HEK293 (cell line): ENCODE results near the gene CIROP.

Experiments used
- CTCF ChIA-PET: fragments of 350-600 bp; formaldehyde crosslinking; extraction: SDS; loops from one replicate; lab custom pipeline; 2021; ENCODE audit warnings: antibody characterized with exemption; lab: Yijun Ruan, JAX
- POLR2A ChIA-PET: fragments of 300-600 bp; formaldehyde crosslinking; extraction: SDS; loops from one replicate; lab custom pipeline; 2020; ENCODE audit warnings: antibody characterized with exemption, inconsistent platforms; lab: Yijun Ruan, JAX
- H3K27ac ChIP-seq: fragments of 200-500 bp; sonication (Bioruptor generic); 2 replicates; pipeline ENCODE4 v1.5.1; 2014; ENCODE audit warnings: low read depth, low read length, control low read depth, inconsistent platforms; ENCODE audit errors: extremely low read depth
- H3K36me3 ChIP-seq, 2 experiments: fragments of 200-500 bp in 1 of 2; sonication (Bioruptor generic) in 1 of 2; 1 replicate in 1 of 2; 2 replicates in 1 of 2; pipeline ENCODE4 v1.5.1; 2014 to 2017; ENCODE audit warnings: inconsistent platforms in 2 of 2, low read length in 2 of 2; ENCODE audit not compliant: control insufficient read depth in 2 of 2, insufficient read depth in 1 of 2
- H3K4me1 ChIP-seq: fragments of 200-500 bp; sonication (Bioruptor generic); 2 replicates; pipeline ENCODE4 v1.5.1; 2014; ENCODE audit warnings: mild to moderate bottlenecking, low read length, inconsistent platforms; ENCODE audit not compliant: control insufficient read depth, insufficient read depth
- H3K4me3 ChIP-seq: 2 replicates; pipeline ENCODE4 v1.5.1; 2011; ENCODE audit warnings: low read depth, mild to moderate bottlenecking, control low read depth, low read length, moderate library complexity
- H3K9me3 ChIP-seq: fragments of 200-500 bp; sonication (Bioruptor generic); 2 replicates; pipeline ENCODE4 v1.5.1; 2014; ENCODE audit warnings: low read depth, low read length, inconsistent platforms; ENCODE audit not compliant: control insufficient read depth, insufficient read depth
- IKZF3 ChIP-seq: fragments of 450-650 bp; IDR thresholded peaks from 2 replicates; pipeline ENCODE4 v1.5.0; 2018; ENCODE audit warnings: missing biosample characterization, mild to moderate bottlenecking, missing genetic modification characterization, moderate library complexity
- KLF10 ChIP-seq: fragments of 450-650 bp; IDR thresholded peaks from 2 replicates; pipeline ENCODE4 v1.5.1; 2018; ENCODE audit warnings: missing biosample characterization, mild to moderate bottlenecking, missing genetic modification characterization
- KLF8 ChIP-seq: fragments of 450-650 bp; formaldehyde crosslinking; IDR thresholded peaks from 2 replicates; pipeline ENCODE4 v1.5.1; 2016; ENCODE audit warnings: missing biosample characterization, missing genetic modification characterization
- MYNN ChIP-seq: fragments of 450-650 bp; formaldehyde crosslinking; IDR thresholded peaks from 2 replicates; pipeline ENCODE4 v1.5.1; 2016; ENCODE audit warnings: missing biosample characterization, missing genetic modification characterization, borderline replicate concordance
- OSR2 ChIP-seq: fragments of 450-650 bp; formaldehyde crosslinking; IDR thresholded peaks from 2 replicates; pipeline ENCODE4 v1.5.1; 2016; ENCODE audit warnings: missing biosample characterization, missing genetic modification characterization
- REPIN1 ChIP-seq: fragments of 450-650 bp; formaldehyde crosslinking; IDR thresholded peaks from 2 replicates; pipeline ENCODE4 v1.5.1; 2017; ENCODE audit warnings: missing biosample characterization, missing genetic modification characterization, low read depth
- ZNF114 ChIP-seq: fragments of 450-650 bp; formaldehyde crosslinking; IDR thresholded peaks from 2 replicates; pipeline ENCODE4 v1.5.0; 2017; ENCODE audit warnings: missing biosample characterization, missing genetic modification characterization
- ZNF350 ChIP-seq: fragments of 450-650 bp; formaldehyde crosslinking; IDR thresholded peaks from 2 replicates; pipeline ENCODE4 v1.5.0; 2017; ENCODE audit warnings: missing biosample characterization, mild to moderate bottlenecking, missing genetic modification characterization
- ZNF354C ChIP-seq: fragments of 450-650 bp; formaldehyde crosslinking; IDR thresholded peaks from 2 replicates; pipeline ENCODE4 v1.5.1; 2016; ENCODE audit warnings: missing biosample characterization, missing genetic modification characterization, low read depth, borderline replicate concordance
- ZNF510 ChIP-seq: fragments of 450-650 bp; formaldehyde crosslinking; IDR thresholded peaks from 2 replicates; pipeline ENCODE4 v1.5.1; 2018; ENCODE audit warnings: mild to moderate bottlenecking, missing genetic modification characterization, missing biosample characterization; ENCODE audit not compliant: insufficient replicate concordance
- ZNF529 ChIP-seq: fragments of 450-650 bp; formaldehyde crosslinking; IDR thresholded peaks from 2 replicates; pipeline ENCODE4 v1.5.1; 2017; ENCODE audit warnings: missing genetic modification characterization, missing biosample characterization; ENCODE audit not compliant: insufficient replicate concordance
- ZNF654 ChIP-seq: fragments of 450-650 bp; formaldehyde crosslinking; IDR thresholded peaks from 2 replicates; pipeline ENCODE4 v1.5.1; 2016; ENCODE audit warnings: low read depth, missing biosample characterization, missing genetic modification characterization
- ZNF707 ChIP-seq: fragments of 450-650 bp; formaldehyde crosslinking; IDR thresholded peaks from 2 replicates; pipeline ENCODE4 v1.5.1; 2016; ENCODE audit warnings: missing biosample characterization, missing genetic modification characterization
- ZNF76 ChIP-seq: fragments of 450-650 bp; formaldehyde crosslinking; IDR thresholded peaks from 2 replicates; pipeline ENCODE4; 2016; ENCODE audit warnings: low read depth, missing biosample characterization, missing genetic modification characterization, borderline replicate concordance
- ZSCAN4 ChIP-seq: fragments of 450-650 bp; formaldehyde crosslinking; IDR thresholded peaks from 2 replicates; pipeline ENCODE4 v1.5.1; 2017; ENCODE audit warnings: missing biosample characterization, missing genetic modification characterization
- ZXDB ChIP-seq: fragments of 450-650 bp; formaldehyde crosslinking; IDR thresholded peaks from 2 replicates; pipeline ENCODE4 v1.5.1; 2016; ENCODE audit warnings: missing biosample characterization, missing genetic modification characterization
- TF ChIP-seq, protein P1 (sequence below): fragments of 450-650 bp; IDR thresholded peaks from 2 replicates; pipeline ENCODE4 v1.5.1; 2018; ENCODE audit warnings: missing biosample characterization, mild to moderate bottlenecking, missing genetic modification characterization
- TF ChIP-seq, protein P2 (sequence below): fragments of 450-650 bp; formaldehyde crosslinking; IDR thresholded peaks from 2 replicates; pipeline ENCODE4; 2016; ENCODE audit warnings: missing biosample characterization, missing genetic modification characterization
- TF ChIP-seq, protein P3 (sequence below): fragments of 450-650 bp; formaldehyde crosslinking; IDR thresholded peaks from 2 replicates; pipeline ENCODE4 v1.5.1; 2017; ENCODE audit warnings: missing biosample characterization, missing genetic modification characterization
- TF ChIP-seq, protein P4 (sequence below): fragments of 450-650 bp; formaldehyde crosslinking; IDR thresholded peaks from 2 replicates; pipeline ENCODE4 v1.5.1; 2016; ENCODE audit warnings: missing biosample characterization, missing genetic modification characterization

CIROP gene

GRCh38 chr14:23077962-23078361 lies 26.8 kb downstream of the CIROP start:
- CTCF ChIA-PET, result interaction anchor here (0.6 to 4.3 kb wide), 19 partner anchors 9 to 388 kb away, joined by 3 to 44 read pairs (median 10); partner anchors contain the start of genes ACIN1 and C14orf119
- H3K4me1 ChIP-seq, result no peaks in the 10 kb centered on the region
- no peaks in the 10 kb centered on the region for H3K9me3 ChIP-seq
- H3K27ac ChIP-seq, result no peak overlapping the region
- POLR2A ChIA-PET, result interaction anchor here (1.6 to 2.5 kb wide), 2 partner anchors 11 to 17 kb away, joined by 3 to 15 read pairs; partner anchors contain the start of genes ACIN1 and C14orf119
- TF ChIP-seq ZNF354C (no peak), ZXDB (tag by site-specific recombination) (no peak), KLF10 (tag by site-specific recombination) (no peak), OSR2 (tag by site-specific recombination) (no peak)
- TF ChIP-seq, protein P1, sequence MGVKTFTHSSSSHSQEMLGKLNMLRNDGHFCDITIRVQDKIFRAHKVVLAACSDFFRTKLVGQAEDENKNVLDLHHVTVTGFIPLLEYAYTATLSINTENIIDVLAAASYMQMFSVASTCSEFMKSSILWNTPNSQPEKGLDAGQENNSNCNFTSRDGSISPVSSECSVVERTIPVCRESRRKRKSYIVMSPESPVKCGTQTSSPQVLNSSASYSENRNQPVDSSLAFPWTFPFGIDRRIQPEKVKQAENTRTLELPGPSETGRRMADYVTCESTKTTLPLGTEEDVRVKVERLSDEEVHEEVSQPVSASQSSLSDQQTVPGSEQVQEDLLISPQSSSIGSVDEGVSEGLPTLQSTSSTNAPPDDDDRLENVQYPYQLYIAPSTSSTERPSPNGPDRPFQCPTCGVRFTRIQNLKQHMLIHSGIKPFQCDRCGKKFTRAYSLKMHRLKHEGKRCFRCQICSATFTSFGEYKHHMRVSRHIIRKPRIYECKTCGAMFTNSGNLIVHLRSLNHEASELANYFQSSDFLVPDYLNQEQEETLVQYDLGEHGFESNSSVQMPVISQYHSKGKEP (tag by site-specific recombination), result no peak
- H3K36me3 ChIP-seq, result peaks cover 53 to 85% of the 10 kb centered on the region in 2 experiments
- H3K4me3 ChIP-seq, result no peak overlapping the region

DNA sequence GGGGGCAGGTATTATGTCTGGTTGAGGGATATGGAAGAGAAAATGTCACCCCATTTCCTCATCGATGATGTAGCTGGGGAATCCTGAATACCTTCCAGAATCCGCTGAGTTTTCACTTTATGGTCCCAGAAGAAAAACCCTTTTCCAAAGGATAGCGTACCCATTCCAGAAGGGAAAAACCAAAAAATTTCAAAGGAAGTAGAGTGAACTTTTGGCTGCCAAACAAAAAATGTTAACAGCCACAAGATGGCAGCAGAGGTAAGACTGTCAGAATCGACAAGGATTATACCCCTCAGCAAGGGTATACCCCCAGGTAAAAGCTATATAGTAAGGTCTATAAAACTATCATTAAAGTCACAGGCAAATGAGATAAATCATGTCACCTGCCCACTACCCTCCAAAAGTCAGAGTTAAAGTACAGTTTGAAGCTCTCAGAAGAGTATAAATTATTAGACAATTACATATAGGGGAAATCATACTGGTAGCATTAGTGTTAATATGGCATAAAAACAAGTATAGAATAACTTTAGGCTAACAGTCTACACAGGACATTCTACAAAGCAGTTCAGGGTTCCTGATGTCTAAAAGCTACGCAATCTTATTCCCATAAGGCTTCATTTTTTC lies 27.9 kb downstream of the CIROP start:
- POLR2A ChIA-PET, result interaction anchor here (1.6 to 2.5 kb wide), 2 partner anchors 10 to 18 kb away, joined by 3 to 15 read pairs; partner anchors contain the start of genes ACIN1 and C14orf119
- TF ChIP-seq ZNF654 (tag by site-specific recombination) (peak; percentile 41), KLF8 (no peak), IKZF3 (tag by site-specific recombination) (0 out of 2 replicates have a peak, but pooled peaks have one; percentile 40), ZNF510 (tag by site-specific recombination) (no peak)
- TF ChIP-seq, protein P1 (tag by site-specific recombination), result no peak
- TF ChIP-seq, all 188 proteins: peak for 2
- Histone ChIP-seq H3K4me1 (peaks cover 6% of the 10 kb centered on the region; the same call in 1 of the 2 replicates), H3K36me3 (peaks cover 42 to 82% of the 10 kb centered on the region in 2 experiments), H3K4me3 (no peak overlapping the region), H3K27ac (no peak overlapping the region), H3K9me3 (no peaks in the 10 kb centered on the region)
- CTCF ChIA-PET, result interaction anchor here (0.5 to 4.3 kb wide), 37 partner anchors 8 to 387 kb away, joined by 3 to 44 read pairs (median 4); partner anchors contain the start of genes ACIN1, C14orf119 and SLC7A8

DNA sequence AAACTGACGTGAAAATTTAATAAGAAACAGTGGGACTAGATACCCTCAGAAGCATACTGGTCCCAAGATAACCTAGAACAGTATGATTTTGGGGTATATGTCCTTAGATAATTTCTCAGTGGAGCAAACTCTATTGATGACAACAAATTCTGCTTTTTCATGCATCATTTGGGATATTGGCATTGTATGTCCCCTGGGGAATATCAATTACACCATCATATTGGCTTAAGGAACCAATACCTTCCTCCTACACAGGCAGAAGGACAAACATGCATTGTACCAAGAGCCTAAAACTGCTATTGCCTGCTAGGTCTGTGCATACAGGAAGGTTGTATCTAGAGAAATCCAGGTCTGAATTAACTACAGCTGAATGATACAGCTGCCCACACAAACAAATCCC lies 29.9 kb downstream of the CIROP start:
- H3K9me3 ChIP-seq, result no peaks in the 10 kb centered on the region
- no peak overlapping the region for H3K27ac ChIP-seq
- ChIA-PET POLR2A (no interaction called here), CTCF (interaction anchor here (0.6 to 1.0 kb wide), 5 partner anchors 8 to 1296 kb away, joined by 3 read pairs; no protein-coding TSS in a partner anchor)
- peaks cover 23 to 62% of the 10 kb centered on the region in 2 experiments for H3K36me3 ChIP-seq
- peaks cover 10% of the 10 kb centered on the region for H3K4me1 ChIP-seq
- H3K4me3 ChIP-seq, result no peak overlapping the region
- TF ChIP-seq ZNF114 (tag by site-specific recombination), result no peak
- TF ChIP-seq ZSCAN4 (tag by site-specific recombination), result no peak
- TF ChIP-seq ZNF350, result no peak
- TF ChIP-seq ZNF76 (tag by site-specific recombination), result no peak
- TF ChIP-seq ZNF707, result no peak
- TF ChIP-seq, protein P2, sequence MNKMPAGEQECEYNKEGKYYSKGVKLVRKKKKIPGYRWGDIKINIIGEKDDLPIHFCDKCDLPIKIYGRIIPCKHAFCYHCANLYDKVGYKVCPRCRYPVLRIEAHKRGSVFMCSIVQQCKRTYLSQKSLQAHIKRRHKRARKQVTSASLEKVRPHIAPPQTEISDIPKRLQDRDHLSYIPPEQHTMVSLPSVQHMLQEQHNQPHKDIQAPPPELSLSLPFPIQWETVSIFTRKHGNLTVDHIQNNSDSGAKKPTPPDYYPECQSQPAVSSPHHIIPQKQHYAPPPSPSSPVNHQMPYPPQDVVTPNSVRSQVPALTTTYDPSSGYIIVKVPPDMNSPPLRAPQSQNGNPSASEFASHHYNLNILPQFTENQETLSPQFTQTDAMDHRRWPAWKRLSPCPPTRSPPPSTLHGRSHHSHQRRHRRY (tag by site-specific recombination), result no peak
- no peak for TF ChIP-seq MYNN (tag by site-specific recombination)
- no peak for TF ChIP-seq REPIN1 (tag by site-specific recombination)
- TF ChIP-seq, protein P3, sequence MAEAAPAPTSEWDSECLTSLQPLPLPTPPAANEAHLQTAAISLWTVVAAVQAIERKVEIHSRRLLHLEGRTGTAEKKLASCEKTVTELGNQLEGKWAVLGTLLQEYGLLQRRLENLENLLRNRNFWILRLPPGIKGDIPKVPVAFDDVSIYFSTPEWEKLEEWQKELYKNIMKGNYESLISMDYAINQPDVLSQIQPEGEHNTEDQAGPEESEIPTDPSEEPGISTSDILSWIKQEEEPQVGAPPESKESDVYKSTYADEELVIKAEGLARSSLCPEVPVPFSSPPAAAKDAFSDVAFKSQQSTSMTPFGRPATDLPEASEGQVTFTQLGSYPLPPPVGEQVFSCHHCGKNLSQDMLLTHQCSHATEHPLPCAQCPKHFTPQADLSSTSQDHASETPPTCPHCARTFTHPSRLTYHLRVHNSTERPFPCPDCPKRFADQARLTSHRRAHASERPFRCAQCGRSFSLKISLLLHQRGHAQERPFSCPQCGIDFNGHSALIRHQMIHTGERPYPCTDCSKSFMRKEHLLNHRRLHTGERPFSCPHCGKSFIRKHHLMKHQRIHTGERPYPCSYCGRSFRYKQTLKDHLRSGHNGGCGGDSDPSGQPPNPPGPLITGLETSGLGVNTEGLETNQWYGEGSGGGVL (tag by site-specific recombination), result no peak
- TF ChIP-seq, protein P4, sequence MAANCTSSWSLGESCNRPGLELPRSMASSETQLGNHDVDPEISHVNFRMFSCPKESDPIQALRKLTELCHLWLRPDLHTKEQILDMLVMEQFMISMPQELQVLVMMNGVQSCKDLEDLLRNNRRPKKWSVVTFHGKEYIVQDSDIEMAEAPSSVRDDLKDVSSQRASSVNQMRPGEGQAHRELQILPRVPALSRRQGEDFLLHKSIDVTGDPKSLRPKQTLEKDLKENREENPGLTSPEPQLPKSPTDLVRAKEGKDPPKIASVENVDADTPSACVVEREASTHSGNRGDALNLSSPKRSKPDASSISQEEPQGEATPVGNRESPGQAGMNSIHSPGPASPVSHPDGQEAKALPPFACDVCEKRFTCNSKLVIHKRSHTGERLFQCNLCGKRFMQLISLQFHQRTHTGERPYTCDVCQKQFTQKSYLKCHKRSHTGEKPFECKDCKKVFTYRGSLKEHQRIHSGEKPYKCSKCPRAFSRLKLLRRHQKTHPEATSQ (tag by site-specific recombination), result no peak
- no peak for TF ChIP-seq ZNF529 (tag by site-specific recombination)
